ENCODE data around the gene MARK2.

The MARK2 gene

GRCh38 chr11:63908631-63909401, 69.9 kb downstream of the MARK2 start:
- Histone ChIP-seq H3K36me3 (peaks cover 58% of the 10 kb centered on the region), H3K4me3 (ENCODE audit: low read depth, low read length) (no peak overlapping the region), H3K27ac (peak overlapping the region; percentile 66), H3K27me3 (ENCODE audit: insufficient read depth, low read depth, severe bottlenecking) (no peaks in the 10 kb centered on the region), H3K9me3 (ENCODE audit: severe bottlenecking) (no peaks in the 10 kb centered on the region)
- TF ChIP-seq CTCF (IDR thresholded peaks at IDR 0.05; ENCODE audit: low read depth, low read length) = no peak
- DNase-seq = no peak

- peak overlapping the region; percentile 69 for H3K27ac ChIP-seq
- H3K27me3 ChIP-seq (ENCODE audit: insufficient read depth, low read depth, severe bottlenecking) = no peaks in the 10 kb centered on the region
- H3K36me3 ChIP-seq = peaks cover 61% of the 10 kb centered on the region
- H3K9me3 ChIP-seq (ENCODE audit: severe bottlenecking) = no peaks in the 10 kb centered on the region
- DNase-seq = peak; percentile 49
- no peak overlapping the region for H3K4me3 ChIP-seq (ENCODE audit: low read depth, low read length)
- TF ChIP-seq CTCF (IDR thresholded peaks at IDR 0.05; ENCODE audit: low read depth, low read length) = no peak
Measured at GRCh38 chr11:63909591-63910506, 70.9 kb downstream of the MARK2 start.

GRCh38 chr11:63910675-63911074, 71.8 kb downstream of the MARK2 start:
- Histone ChIP-seq H3K27me3 (ENCODE audit: insufficient read depth, low read depth, severe bottlenecking) (no peaks in the 10 kb centered on the region), H3K4me3 (ENCODE audit: low read depth, low read length) (no peak overlapping the region), H3K27ac (peak overlapping the region; percentile 69), H3K36me3 (peaks cover 58% of the 10 kb centered on the region), H3K9me3 (ENCODE audit: severe bottlenecking) (no peaks in the 10 kb centered on the region)
- DNase-seq = no peak
- TF ChIP-seq CTCF (IDR thresholded peaks at IDR 0.05; ENCODE audit: low read depth, low read length) = no peak

- Histone ChIP-seq H3K4me3 (ENCODE audit: low read depth, low read length) (no peak overlapping the region), H3K27ac (no peak overlapping the region)
Measured at GRCh38 chr11:63911440-63911839, 72.5 kb downstream of the MARK2 start.

GRCh38 chr11:63911876-63912275, 73.0 kb downstream of the MARK2 start:
- no peak for TF ChIP-seq CTCF (IDR thresholded peaks at IDR 0.05; ENCODE audit: low read depth, low read length)
- Histone ChIP-seq H3K27me3 (ENCODE audit: insufficient read depth, low read depth, severe bottlenecking) (no peaks in the 10 kb centered on the region), H3K36me3 (peaks cover 57% of the 10 kb centered on the region), H3K27ac (no peak overlapping the region), H3K9me3 (ENCODE audit: severe bottlenecking) (no peaks in the 10 kb centered on the region), H3K4me3 (ENCODE audit: low read depth, low read length) (no peak overlapping the region)
- DNase-seq = no peak

More at GRCh38 chr11:63911440-63911839, 72.5 kb downstream of the MARK2 start:
- Histone ChIP-seq H3K36me3 (peaks cover 57% of the 10 kb centered on the region), H3K9me3 (ENCODE audit: severe bottlenecking) (no peaks in the 10 kb centered on the region), H3K27me3 (ENCODE audit: insufficient read depth, low read depth, severe bottlenecking) (no peaks in the 10 kb centered on the region)
- TF ChIP-seq CTCF (IDR thresholded peaks at IDR 0.05; ENCODE audit: low read depth, low read length) = no peak
- no peak for DNase-seq
